PC-3 (cell line): Measurements from ENCODE around the gene PCGF2. TPM values are rescaled to one million over a fixed set of nuclear protein-coding genes. Genes with fewer than 3 reads are reported as not detected.

Experiments used
- ATAC-seq: fragments of 200-7000 bp; cut with Tn5 transposase; 2 replicates; pipeline ENCODE4 v1.9.1; 2020; ENCODE audit warnings: mild to moderate bottlenecking, moderate library complexity
- BruUV-seq: library from RNA; stranded (reverse); fragments of 400-500 nt; replicated peaks from 2 replicates; lab custom pipeline; 2021; lab: Mats Ljungman, UMichigan
- CTCF ChIA-PET: fragments of 300-600 bp; sonication (Branson Sonifier 250); formaldehyde crosslinking; loops from one replicate; lab custom pipeline; 2022; ENCODE audit warnings: antibody characterized with exemption; lab: Charles Lee
- POLR2A ChIA-PET: fragments of 300-600 bp; sonication (Branson Sonifier 250); formaldehyde crosslinking; loops from one replicate; lab custom pipeline; 2022; ENCODE audit warnings: antibody characterized with exemption; ENCODE audit not compliant: unreplicated experiment; lab: Charles Lee
- DNase-seq: peaks from one replicate; pipeline ENCODE4 v3.0.0-alpha.2; 2015
- H2AFZ ChIP-seq: fragments of 300-600 bp; sonication (generic); 2 replicates; pipeline ENCODE4 v1.6.0; 2016; ENCODE audit warnings: antibody characterized with exemption, low read length
- H3F3A ChIP-seq: fragments of 300-600 bp; sonication (generic); one replicate; pipeline ENCODE4 v1.6.0; 2017; ENCODE audit warnings: antibody characterized with exemption, low read length, control low read depth, mild to moderate bottlenecking; ENCODE audit not compliant: unreplicated experiment
- H3K27ac ChIP-seq: fragments of 300-600 bp; sonication (generic); 2 replicates; pipeline ENCODE4 v1.5.1; 2016; ENCODE audit warnings: mild to moderate bottlenecking, low read length
- H3K27me3 ChIP-seq: fragments of 300-600 bp; sonication (generic); 2 replicates; pipeline ENCODE4 v1.6.1; 2016; ENCODE audit warnings: low read length, mixed read lengths
- H3K36me3 ChIP-seq: fragments of 300-600 bp; sonication (generic); 2 replicates; pipeline ENCODE4 v1.6.1; 2016; ENCODE audit warnings: low read depth, mixed run types, low read length, mixed read lengths
- H3K4me1 ChIP-seq: fragments of 300-600 bp; sonication (generic); 2 replicates; pipeline ENCODE4 v1.5.1; 2016; ENCODE audit warnings: low read length; ENCODE audit not compliant: insufficient read depth
- H3K4me2 ChIP-seq: fragments of 300-600 bp; sonication (generic); 2 replicates; pipeline ENCODE4 v1.6.0; 2016; ENCODE audit warnings: low read length
- H3K4me3 ChIP-seq: fragments of 300-600 bp; sonication (generic); 2 replicates; pipeline ENCODE4 v1.5.1; 2016; ENCODE audit warnings: mild to moderate bottlenecking, low read length, mixed read lengths
- H3K79me2 ChIP-seq: fragments of 300-600 bp; sonication (generic); 2 replicates; pipeline ENCODE4 v1.6.1; 2017; ENCODE audit warnings: low read length, mixed read lengths
- H3K9ac ChIP-seq: fragments of 300-600 bp; sonication (generic); 2 replicates; pipeline ENCODE4 v1.6.0; 2016; ENCODE audit warnings: mild to moderate bottlenecking, low read length
- H3K9me2 ChIP-seq: fragments of 300-600 bp; sonication (generic); replicated peaks from 2 replicates; pipeline ENCODE4 v1.6.1; 2016; ENCODE audit warnings: mixed run types, low read length, mixed read lengths
- H3K9me3 ChIP-seq: fragments of 300-600 bp; sonication (generic); 2 replicates; pipeline ENCODE4 v1.6.1; 2016; ENCODE audit warnings: low read length, mixed read lengths
- H4K20me1 ChIP-seq: fragments of 300-600 bp; sonication (generic); 2 replicates; pipeline ENCODE4 v1.6.1; 2016; ENCODE audit warnings: low read length, mixed read lengths
- EZH2 ChIP-seq: fragments of 300-600 bp; sonication (generic); IDR thresholded peaks from one replicate; pipeline ENCODE4 v1.6.1; 2017; ENCODE audit warnings: antibody characterized with exemption, mild to moderate bottlenecking, low read length; ENCODE audit not compliant: unreplicated experiment
- EZH2phosphoT487 ChIP-seq: fragments of 300-600 bp; sonication (generic); IDR thresholded peaks from 2 replicates; pipeline ENCODE4 v1.6.1; 2018; ENCODE audit warnings: mild to moderate bottlenecking, antibody characterized with exemption, low read length, borderline replicate concordance
- intact Hi-C: fragments of 100-400 bp; cut with micrococcal nuclease; formaldehyde crosslinking; loops from 2 replicates; pipeline ENCODE4 v1.9.0; 2023
- total RNA-seq: library from RNA; depleted of rRNA; stranded (reverse); fragments of >200 nt; gene quantifications from 2 replicates; pipeline ENCODE4 v1.2.3, GENCODE V29; 2014
- TF ChIP-seq, protein P1 (sequence below): fragments of 300-600 bp; sonication (generic); conservative IDR thresholded peaks from 2 replicates; pipeline ENCODE4 v1.5.1; 2017; ENCODE audit warnings: antibody characterized with exemption, low read depth, mild to moderate bottlenecking, low read length

PCGF2 gene
- total RNA-seq, 1 experiment from 2014 or later, result 14.1 TPM

DNA sequence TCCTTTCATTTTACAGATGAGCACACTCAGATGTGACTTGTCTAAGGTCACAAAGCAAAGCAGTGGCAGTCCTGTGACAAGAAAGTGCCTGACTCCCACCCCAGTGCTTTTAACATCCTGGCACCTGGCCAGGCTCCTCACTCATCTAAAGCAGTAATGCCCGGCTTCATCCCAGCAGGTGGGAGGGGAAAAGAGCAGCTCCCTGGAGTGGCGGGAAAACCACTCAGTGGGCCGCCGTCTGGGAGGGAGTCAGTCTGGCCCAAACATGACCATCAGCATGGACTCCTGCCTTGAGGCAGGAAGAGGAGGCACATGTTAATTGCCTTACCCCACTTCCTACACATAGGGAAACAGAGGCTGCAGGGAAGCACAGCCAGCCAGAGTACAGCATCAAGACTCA lies 2.6 kb downstream of the PCGF2 start:
- TF ChIP-seq EZH2, result no peak
- no peak for TF ChIP-seq EZH2phosphoT487
- TF ChIP-seq, protein P1, sequence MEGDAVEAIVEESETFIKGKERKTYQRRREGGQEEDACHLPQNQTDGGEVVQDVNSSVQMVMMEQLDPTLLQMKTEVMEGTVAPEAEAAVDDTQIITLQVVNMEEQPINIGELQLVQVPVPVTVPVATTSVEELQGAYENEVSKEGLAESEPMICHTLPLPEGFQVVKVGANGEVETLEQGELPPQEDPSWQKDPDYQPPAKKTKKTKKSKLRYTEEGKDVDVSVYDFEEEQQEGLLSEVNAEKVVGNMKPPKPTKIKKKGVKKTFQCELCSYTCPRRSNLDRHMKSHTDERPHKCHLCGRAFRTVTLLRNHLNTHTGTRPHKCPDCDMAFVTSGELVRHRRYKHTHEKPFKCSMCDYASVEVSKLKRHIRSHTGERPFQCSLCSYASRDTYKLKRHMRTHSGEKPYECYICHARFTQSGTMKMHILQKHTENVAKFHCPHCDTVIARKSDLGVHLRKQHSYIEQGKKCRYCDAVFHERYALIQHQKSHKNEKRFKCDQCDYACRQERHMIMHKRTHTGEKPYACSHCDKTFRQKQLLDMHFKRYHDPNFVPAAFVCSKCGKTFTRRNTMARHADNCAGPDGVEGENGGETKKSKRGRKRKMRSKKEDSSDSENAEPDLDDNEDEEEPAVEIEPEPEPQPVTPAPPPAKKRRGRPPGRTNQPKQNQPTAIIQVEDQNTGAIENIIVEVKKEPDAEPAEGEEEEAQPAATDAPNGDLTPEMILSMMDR, result no peak
- Histone ChIP-seq H3K4me2 (0 out of 2 replicates have a peak overlapping the region, but pooled peaks have one; percentile 82), H2AFZ (no peak overlapping the region), H3K79me2 (peaks cover 87% of the 10 kb centered on the region), H4K20me1 (peaks cover 8% of the 10 kb centered on the region; the same call in 1 of the 2 replicates), H3K9me2 (no peaks in the 10 kb centered on the region), H3K4me3 (no peak overlapping the region), H3K27ac (no peak overlapping the region), H3F3A (no peaks in the 10 kb centered on the region), H3K27me3 (no peaks in the 10 kb centered on the region), H3K36me3 (no peaks in the 10 kb centered on the region), H3K9ac (no peak overlapping the region), H3K4me1 (peaks cover 15% of the 10 kb centered on the region), H3K9me3 (no peaks in the 10 kb centered on the region)
- ATAC-seq (no peak), DNase-seq (no peak)
- BruUV-seq, result no TSS peak
- CTCF ChIA-PET, result no interaction called here
- intact Hi-C loops, result no loop called here
- POLR2A ChIA-PET, result no interaction called here

DNA sequence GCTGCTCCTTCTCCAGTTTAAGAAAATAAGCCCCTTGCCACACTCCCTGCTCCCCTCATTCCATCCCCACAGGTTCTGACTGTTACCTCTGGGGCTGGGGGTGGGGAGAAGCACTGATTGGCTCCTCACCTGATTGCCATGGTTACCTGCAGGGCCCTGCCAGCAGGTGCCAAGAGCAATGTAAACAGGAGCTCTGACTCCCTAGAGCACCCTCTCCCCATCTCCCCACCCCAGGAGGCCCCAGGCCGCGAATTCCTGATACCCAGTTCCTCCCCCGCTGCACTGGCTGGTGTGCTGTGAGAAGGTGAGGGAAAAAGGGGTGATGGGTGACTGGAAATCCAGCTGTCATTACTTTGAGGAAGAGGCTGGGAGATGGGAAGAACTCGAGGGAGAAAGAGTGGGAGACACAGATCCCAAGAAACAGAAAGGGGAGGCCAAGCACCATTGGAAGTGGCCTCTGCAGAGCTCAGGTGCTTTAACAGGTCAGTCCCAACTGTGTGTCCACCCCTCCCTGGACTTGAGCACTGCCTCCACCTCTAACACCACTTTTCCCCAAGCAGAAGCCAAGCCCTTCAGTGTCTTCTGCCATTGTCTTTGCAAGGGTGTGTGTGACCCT lies 4.5 kb downstream of the PCGF2 start:
- H3K4me2 ChIP-seq, result no peak overlapping the region
- ChIA-PET CTCF (no interaction called here), POLR2A (no interaction called here)
- peaks cover 8% of the 10 kb centered on the region for H3K4me1 ChIP-seq
- ATAC-seq (no peak), DNase-seq (no peak)
- H3F3A ChIP-seq, result no peaks in the 10 kb centered on the region
- no peak overlapping the region for H2AFZ ChIP-seq
- H3K4me3 ChIP-seq, result no peak overlapping the region
- no peaks in the 10 kb centered on the region for H3K9me3 ChIP-seq
- peaks cover 8% of the 10 kb centered on the region; the same call in 1 of the 2 replicates for H4K20me1 ChIP-seq
- BruUV-seq, result no TSS peak
- no peak overlapping the region for H3K27ac ChIP-seq
- TF ChIP-seq, protein P1, result no peak
- no peak for TF ChIP-seq EZH2
- no peak for TF ChIP-seq EZH2phosphoT487
- peaks cover 77% of the 10 kb centered on the region for H3K79me2 ChIP-seq
- H3K27me3 ChIP-seq, result no peaks in the 10 kb centered on the region
- no peaks in the 10 kb centered on the region; the same call in 1 of the 2 replicates for H3K36me3 ChIP-seq
- H3K9me2 ChIP-seq, result no peaks in the 10 kb centered on the region
- intact Hi-C loops, result no loop called here
- H3K9ac ChIP-seq, result no peak overlapping the region
